Trophoblast cell (in vitro differentiated cells and primary cell): Measurements from ENCODE around the gene IRF8.

Experiments used
- DNase-seq, 2 donors: peaks; one replicate each; pipeline ENCODE4 v3.0.0-alpha.2; 2016
- H2AFZ ChIP-seq: 2 replicates; pipeline ENCODE4 v1.6.1; 2013; ENCODE audit warnings: low read length, moderate library complexity, mild to moderate bottlenecking; ENCODE audit not compliant: insufficient read depth, poor library complexity
- H2AK5ac ChIP-seq: 2 replicates; pipeline ENCODE4 v1.6.1; 2013; ENCODE audit warnings: mild to moderate bottlenecking, low read length
- H2BK120ac ChIP-seq: 2 replicates; pipeline ENCODE4 v1.6.1; 2013; ENCODE audit warnings: low read length, mild to moderate bottlenecking, moderate library complexity; ENCODE audit not compliant: insufficient read depth, poor library complexity
- H2BK12ac ChIP-seq: 2 replicates; pipeline ENCODE4 v1.6.1; 2013; ENCODE audit warnings: mild to moderate bottlenecking, low read length, moderate library complexity
- H2BK5ac ChIP-seq: 2 replicates; pipeline ENCODE4 v1.6.1; 2013; ENCODE audit warnings: low read length, low read depth, moderate library complexity, mild to moderate bottlenecking; ENCODE audit not compliant: poor library complexity
- H3K14ac ChIP-seq: 2 replicates; pipeline ENCODE4 v1.6.1; 2013; ENCODE audit warnings: mild to moderate bottlenecking, low read length
- H3K18ac ChIP-seq: 2 replicates; pipeline ENCODE4 v1.6.1; 2013; ENCODE audit warnings: mild to moderate bottlenecking, low read length
- H3K23ac ChIP-seq: 2 replicates; pipeline ENCODE4 v1.6.1; 2013; ENCODE audit warnings: low read length
- H3K27ac ChIP-seq: 2 replicates; pipeline ENCODE4 v1.5.1; 2013; ENCODE audit warnings: low read depth, mild to moderate bottlenecking, inconsistent platforms, low read length, moderate library complexity
- H3K27me3 ChIP-seq: 2 replicates; pipeline ENCODE4 v1.6.1; 2013; ENCODE audit warnings: inconsistent platforms, mild to moderate bottlenecking, low read length, moderate library complexity; ENCODE audit not compliant: insufficient read depth
- H3K36me3 ChIP-seq, 2 experiments: 1 replicate in 1 of 2; 2 replicates in 1 of 2; pipeline ENCODE4 v1.6.1; 2013; ENCODE audit warnings: low read length in 2 of 2, mild to moderate bottlenecking in 2 of 2, moderate library complexity in 1 of 2; ENCODE audit not compliant: insufficient read depth in 2 of 2, control insufficient read depth in 1 of 2
- H3K4ac ChIP-seq: 2 replicates; pipeline ENCODE4 v1.6.1; 2013; ENCODE audit warnings: low read depth, mild to moderate bottlenecking, low read length, moderate library complexity
- H3K4me1 ChIP-seq, 2 experiments: 1 replicate in 1 of 2; 2 replicates in 1 of 2; pipeline ENCODE4 v1.6.1; 2013; ENCODE audit warnings: low read length in 2 of 2, mild to moderate bottlenecking in 2 of 2, moderate library complexity in 1 of 2; ENCODE audit not compliant: insufficient read depth in 2 of 2, control insufficient read depth in 1 of 2
- H3K4me2 ChIP-seq: 2 replicates; pipeline ENCODE4 v1.6.1; 2013; ENCODE audit warnings: inconsistent platforms, mild to moderate bottlenecking, low read length, moderate library complexity
- H3K4me3 ChIP-seq: 2 replicates; pipeline ENCODE4 v1.5.1; 2013; ENCODE audit warnings: mild to moderate bottlenecking, low read depth, low read length, inconsistent platforms
- H3K79me1 ChIP-seq: one replicate; pipeline ENCODE4 v1.6.1; 2013; ENCODE audit warnings: low read length
- H3K79me2 ChIP-seq: 2 replicates; pipeline ENCODE4 v1.6.1; 2013; ENCODE audit warnings: low read length, mild to moderate bottlenecking; ENCODE audit not compliant: control insufficient read depth, insufficient read depth, poor library complexity
- H3K9ac ChIP-seq: 2 replicates; pipeline ENCODE4 v1.6.1; 2013; ENCODE audit warnings: mild to moderate bottlenecking, low read length
- H3K9me3 ChIP-seq: 2 replicates; pipeline ENCODE4 v1.6.1; 2013; ENCODE audit warnings: low read depth, mild to moderate bottlenecking, control low read depth, inconsistent platforms, low read length; ENCODE audit not compliant: insufficient read depth
- H4K12ac ChIP-seq: 2 replicates; pipeline ENCODE4 v1.6.1; 2013; ENCODE audit warnings: low read depth, mild to moderate bottlenecking, low read length, moderate library complexity
- H4K8ac ChIP-seq: 2 replicates; pipeline ENCODE4 v1.6.1; 2013; ENCODE audit warnings: low read depth, mild to moderate bottlenecking, low read length, moderate library complexity
- H4K91ac ChIP-seq: one replicate; pipeline ENCODE4 v1.6.1; 2013; ENCODE audit warnings: low read depth, mild to moderate bottlenecking, low read length, moderate library complexity
- WGBS: extraction: QIAGEN DNeasy Blood & Tissue Kit; methylation state at CpG from one replicate; pipeline ENCODE4 v1.1.7; 2013; ENCODE audit warnings: missing lambda C conversion rate; ENCODE audit not compliant: insufficient read length, insufficient coverage; ENCODE audit errors: extremely low coverage; 5-methylcytosine and 5-hydroxymethylcytosine counted together

IRF8 gene

DNA sequence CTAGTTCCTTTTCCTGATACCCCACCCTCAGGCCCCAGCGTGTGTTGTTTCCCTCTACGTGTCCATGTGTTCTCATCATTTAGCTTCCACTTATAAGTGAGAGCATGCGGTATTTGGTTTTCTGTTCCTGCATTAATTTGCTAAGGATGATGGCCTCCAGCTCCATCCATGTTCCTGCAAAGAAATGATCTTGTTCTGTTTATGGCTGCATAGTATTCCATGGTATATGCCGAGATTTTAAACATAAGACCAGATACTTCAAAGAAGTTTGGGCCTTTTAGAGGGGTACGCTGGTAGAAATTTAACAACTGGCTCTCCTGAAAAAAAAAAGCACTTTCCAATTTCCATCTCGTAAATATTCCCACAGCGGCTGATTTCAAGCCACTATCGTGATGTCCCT is 59.8 kb downstream of the IRF8 start:
- Histone ChIP-seq H2BK12ac (no peak overlapping the region), H3K4me3 (no peak overlapping the region), H2AFZ (no peak overlapping the region), H4K8ac (no peak overlapping the region), H3K27ac (no peak overlapping the region), H3K36me3 (no peaks in the 10 kb centered on the region), H3K14ac (no peak overlapping the region), H3K23ac (no peak overlapping the region), H3K79me2 (no peaks in the 10 kb centered on the region), H3K27me3 (no peaks in the 10 kb centered on the region), H3K9me3 (no peaks in the 10 kb centered on the region), H2BK5ac (no peak overlapping the region), H4K91ac (no peak overlapping the region), H3K4me2 (no peak overlapping the region), H2BK120ac (no peak overlapping the region), H3K9ac (no peak overlapping the region), H3K18ac (no peak overlapping the region), H3K4me1 (peaks cover 0 to 5% of the 10 kb centered on the region in 2 experiments), H2AK5ac (no peak overlapping the region), H3K79me1 (peaks cover 3% of the 10 kb centered on the region), H3K4ac (no peak overlapping the region), H4K12ac (no peak overlapping the region)
- DNase-seq: no peak
- no CpG with 5 or more reads among the region's 8 CpGs for WGBS

DNA sequence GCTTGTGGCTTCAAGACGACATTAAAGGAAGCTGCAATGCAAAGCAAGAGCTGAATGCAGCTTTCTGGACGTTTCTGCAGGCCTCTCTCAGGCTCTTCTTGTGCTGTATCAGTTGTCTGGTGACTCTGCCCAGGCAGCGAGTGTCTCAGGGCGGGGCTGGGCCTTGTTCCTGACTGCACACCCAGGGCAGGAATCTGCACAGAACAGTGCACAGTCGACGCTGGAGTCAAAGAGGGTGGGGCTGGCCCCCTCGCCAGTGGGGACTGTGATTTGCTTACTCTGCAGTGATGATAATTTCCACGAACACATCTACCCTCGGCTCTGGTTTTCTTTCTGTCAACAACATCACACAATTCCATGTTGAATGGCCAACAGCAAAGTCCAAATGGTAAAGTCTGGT is 60.7 kb downstream of the IRF8 start:
- Histone ChIP-seq H3K4me2 (no peak overlapping the region), H2BK5ac (no peak overlapping the region), H2BK120ac (no peak overlapping the region), H3K4me1 (peaks cover 0 to 5% of the 10 kb centered on the region in 2 experiments), H3K27me3 (no peaks in the 10 kb centered on the region), H4K12ac (no peak overlapping the region), H3K14ac (no peak overlapping the region), H3K9ac (no peak overlapping the region), H3K36me3 (no peaks in the 10 kb centered on the region), H3K27ac (no peak overlapping the region), H3K4ac (no peak overlapping the region), H3K79me2 (no peaks in the 10 kb centered on the region), H3K23ac (no peak overlapping the region), H2AFZ (no peak overlapping the region), H4K8ac (no peak overlapping the region), H3K18ac (no peak overlapping the region), H2BK12ac (no peak overlapping the region), H2AK5ac (no peak overlapping the region), H3K9me3 (no peaks in the 10 kb centered on the region), H4K91ac (no peak overlapping the region), H3K4me3 (no peak overlapping the region), H3K79me1 (no peaks in the 10 kb centered on the region)
- no CpG with 5 or more reads among the region's 9 CpGs for WGBS
- DNase-seq: no peak

- DNase-seq: no peak
- no peak overlapping the region for H3K4me2 ChIP-seq
- H4K12ac ChIP-seq: no peak overlapping the region
- H3K4me1 ChIP-seq: peaks cover 0 to 5% of the 10 kb centered on the region in 2 experiments
- H3K36me3 ChIP-seq: no peaks in the 10 kb centered on the region
- no peak overlapping the region for H3K18ac ChIP-seq
- H3K9me3 ChIP-seq: no peaks in the 10 kb centered on the region
- H3K79me1 ChIP-seq: no peaks in the 10 kb centered on the region
- H3K79me2 ChIP-seq: no peaks in the 10 kb centered on the region
- no peaks in the 10 kb centered on the region for H3K27me3 ChIP-seq
- H4K91ac ChIP-seq: no peak overlapping the region
- no CpG with 5 or more reads among the region's 10 CpGs for WGBS
- no peak overlapping the region for H3K4me3 ChIP-seq
- H3K27ac ChIP-seq: no peak overlapping the region
- no peak overlapping the region for H2AK5ac ChIP-seq
- no peak overlapping the region for H3K4ac ChIP-seq
- no peak overlapping the region for H2AFZ ChIP-seq
- H3K9ac ChIP-seq: no peak overlapping the region
- no peak overlapping the region for H3K23ac ChIP-seq
- H2BK12ac ChIP-seq: no peak overlapping the region
- no peak overlapping the region for H2BK120ac ChIP-seq
- H3K14ac ChIP-seq: no peak overlapping the region
- no peak overlapping the region for H2BK5ac ChIP-seq
- no peak overlapping the region for H4K8ac ChIP-seq
Observed at GRCh38 chr16:85960486-85961046, 61.6 kb downstream of the IRF8 start.

DNA sequence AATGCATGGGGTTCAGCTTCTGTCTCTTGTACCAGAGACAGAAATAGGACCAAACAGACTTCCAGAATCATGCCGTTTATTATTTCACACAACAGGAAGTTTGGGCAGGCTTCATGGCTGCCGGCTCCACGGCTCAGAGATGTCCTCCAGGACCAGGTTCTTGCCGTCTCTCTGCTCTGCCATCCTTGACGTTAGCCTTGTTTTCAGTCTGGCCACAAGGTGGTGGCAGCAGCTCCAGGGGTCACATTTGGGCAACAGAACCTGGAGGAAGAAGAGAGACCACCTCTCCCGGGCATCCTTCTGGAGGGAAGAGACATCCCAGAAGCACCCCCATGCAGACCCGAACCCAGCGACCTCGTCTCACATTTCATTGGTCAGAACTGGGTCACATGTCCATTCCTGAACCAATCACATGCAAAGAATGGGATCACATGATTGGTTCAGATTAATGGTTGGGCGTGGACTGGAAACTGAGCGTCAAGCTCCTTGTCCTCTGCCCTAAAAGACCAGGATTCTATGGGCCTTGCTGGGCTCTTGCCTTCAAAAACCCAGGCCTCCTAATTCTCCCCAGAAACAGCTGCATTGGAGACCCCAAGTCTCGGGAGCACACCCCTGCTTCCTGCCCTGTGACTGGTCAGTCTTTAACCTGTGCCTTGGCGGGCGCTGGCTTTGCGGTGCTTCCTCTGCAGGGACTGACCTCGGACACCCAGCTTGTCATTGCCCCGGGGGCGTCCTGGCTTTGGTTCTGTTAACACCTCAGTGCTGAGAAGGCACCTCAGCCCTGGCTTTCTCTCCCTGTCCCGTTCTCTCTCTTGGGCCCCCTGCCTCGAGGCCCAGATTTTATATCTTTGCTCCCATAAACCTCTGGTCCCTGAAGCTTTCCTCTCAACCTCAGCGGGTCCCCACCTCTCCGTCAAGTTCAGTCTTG is 63.3 kb downstream of the IRF8 start:
- H2BK5ac ChIP-seq: no peak overlapping the region
- no peaks in the 10 kb centered on the region for H3K79me2 ChIP-seq
- no peak overlapping the region for H3K9ac ChIP-seq
- no peak overlapping the region for H3K4me2 ChIP-seq
- H2BK12ac ChIP-seq: no peak overlapping the region
- no peaks in the 10 kb centered on the region for H3K36me3 ChIP-seq
- no peak overlapping the region for H3K27ac ChIP-seq
- no peak overlapping the region for H3K18ac ChIP-seq
- H3K79me1 ChIP-seq: no peaks in the 10 kb centered on the region
- DNase-seq: no peak
- no CpG with 5 or more reads among the region's 22 CpGs for WGBS
- no peaks in the 10 kb centered on the region for H3K9me3 ChIP-seq
- H4K12ac ChIP-seq: no peak overlapping the region
- no peak overlapping the region for H4K8ac ChIP-seq
- no peak overlapping the region for H2BK120ac ChIP-seq
- H3K4me1 ChIP-seq: peaks cover 2 to 8% of the 10 kb centered on the region in 2 experiments
- no peak overlapping the region for H2AFZ ChIP-seq
- no peak overlapping the region for H4K91ac ChIP-seq
- no peak overlapping the region for H3K23ac ChIP-seq
- no peaks in the 10 kb centered on the region for H3K27me3 ChIP-seq
- no peak overlapping the region for H3K14ac ChIP-seq
- H3K4me3 ChIP-seq: no peak overlapping the region
- no peak overlapping the region for H2AK5ac ChIP-seq
- H3K4ac ChIP-seq: no peak overlapping the region
